HG02759 (cell line): Measurements from ENCODE around the gene PPIL6.
A peak's percentile ranks its signal among the peaks of the same experiment; 100 is the strongest.

ENCODE experiments used
- ATAC-seq: cut with Tn5 transposase; IDR thresholded peaks from one replicate; pipeline ENCODE4 v1.9.1; 2021; ENCODE audit warnings: mild to moderate bottlenecking, moderate library complexity; ENCODE audit not compliant: unreplicated experiment

PPIL6 gene

GRCh38 chr6:109406196-109406595 lies 34.2 kb downstream of the PPIL6 start:
- ATAC-seq = no peak

GRCh38 chr6:109397020-109397419 lies 43.4 kb downstream of the PPIL6 start:
- ATAC-seq = no peak

- ATAC-seq = no peak
Observed at GRCh38 chr6:109396046-109396718, 44.2 kb downstream of the PPIL6 start.

DNA sequence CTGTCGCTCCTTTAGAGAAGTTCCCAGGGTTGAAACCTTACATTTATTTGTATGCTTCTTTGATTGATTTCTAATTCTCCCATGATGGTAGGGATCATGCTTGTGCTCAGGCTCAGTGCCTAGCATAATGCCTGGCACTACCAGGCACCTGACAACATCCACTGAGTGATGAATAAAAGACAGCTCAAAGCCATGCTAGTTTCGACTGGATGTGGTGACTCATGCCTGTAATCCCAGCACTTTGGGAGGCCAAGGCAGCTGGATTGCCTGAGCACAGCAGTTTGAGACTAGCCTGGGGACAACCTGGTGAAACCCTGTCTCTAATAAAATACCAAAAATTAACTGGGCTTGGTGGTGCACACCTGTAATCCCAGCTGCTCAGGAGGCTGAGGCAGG lies 46.5 kb downstream of the PPIL6 start:
- no peak for ATAC-seq

GRCh38 chr6:109393157-109393885 lies 47.1 kb downstream of the PPIL6 start:
- no peak for ATAC-seq

DNA sequence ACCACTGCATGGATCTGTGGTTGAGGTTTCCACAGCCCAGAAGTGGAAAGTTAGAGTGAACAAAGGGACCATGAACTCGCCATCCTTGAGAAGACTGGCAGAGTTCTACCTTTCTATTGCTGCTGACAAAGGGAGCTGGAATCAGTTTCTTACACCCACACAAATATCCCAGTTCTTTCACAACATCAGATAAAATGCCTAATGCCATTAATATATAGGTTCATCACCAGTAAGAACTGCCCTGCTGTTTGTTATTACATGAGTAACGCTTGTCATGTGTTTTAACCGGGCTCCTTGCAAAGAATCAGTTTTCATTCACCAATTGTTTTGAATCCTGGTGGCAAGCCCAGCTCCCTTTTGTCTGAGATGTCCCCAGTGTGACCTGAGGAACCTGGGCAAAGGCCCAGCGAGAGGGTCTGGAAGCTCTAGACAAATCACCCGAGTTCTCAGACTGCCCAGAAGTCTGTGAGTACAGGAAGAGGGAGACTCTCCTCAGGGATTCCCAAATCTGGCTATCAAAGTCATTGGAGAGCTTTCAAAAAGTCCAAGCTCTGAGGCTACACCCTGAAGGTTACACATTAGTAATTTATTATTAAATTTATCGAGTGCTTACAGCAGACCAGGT lies 50.7 kb downstream of the PPIL6 start:
- ATAC-seq = no peak

DNA sequence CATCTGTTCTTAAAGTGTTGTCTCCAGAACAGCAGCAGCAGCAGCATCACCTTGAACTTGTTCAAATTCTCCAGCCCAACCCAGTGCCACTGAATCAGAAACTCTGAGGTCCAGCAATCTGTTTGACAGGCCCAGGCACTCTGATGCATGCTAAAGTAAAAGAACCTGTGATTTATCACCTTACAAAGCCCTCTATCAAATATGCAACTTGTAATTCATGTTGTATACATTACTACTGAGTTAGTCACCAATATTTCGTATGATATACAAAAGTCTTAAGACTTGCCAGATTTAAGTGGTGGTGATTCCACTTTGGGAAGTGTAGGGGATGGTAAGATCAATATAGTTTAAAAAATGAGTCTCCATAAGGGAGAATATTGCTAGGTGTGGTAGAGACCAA lies 52.2 kb downstream of the PPIL6 start:
- ATAC-seq = no peak

DNA sequence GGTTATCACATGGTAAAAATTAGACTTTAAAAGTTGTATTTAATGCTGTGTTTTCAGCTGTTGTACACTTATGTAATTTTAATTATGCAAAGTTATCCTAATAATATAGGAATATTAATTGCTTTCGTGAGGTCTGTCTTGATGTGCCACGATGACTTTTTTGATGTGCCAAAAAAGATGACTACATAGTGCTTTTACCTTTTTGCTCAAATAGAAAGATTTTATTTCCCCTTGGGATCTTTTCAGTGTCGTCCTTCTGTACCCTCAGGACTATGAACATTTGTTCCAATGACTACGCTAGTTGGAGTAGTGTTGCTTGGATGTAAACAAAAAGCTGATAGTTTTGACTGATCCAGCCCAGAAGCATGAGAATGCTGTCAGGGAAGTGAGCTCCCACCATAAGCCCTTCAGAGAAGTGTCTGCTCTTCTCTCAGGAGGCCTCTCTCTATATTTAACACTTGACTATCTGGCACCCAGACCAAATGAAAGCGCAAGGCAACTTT lies 56.9 kb downstream of the PPIL6 start:
- no peak for ATAC-seq

- ATAC-seq = peak; percentile 70
Observed at GRCh38 chr6:109382576-109383437, 57.6 kb downstream of the PPIL6 start.

GRCh38 chr6:109381747-109382575 lies 58.5 kb downstream of the PPIL6 start, which contains the start of gene CD164:
CD164 (minus strand) TSS chr6:109382467; CDS start chr6:109382378, 89 bp downstream.
- peak; percentile 56 for ATAC-seq

GRCh38 chr6:109381061-109381746 lies 59.2 kb downstream of the PPIL6 start:
- ATAC-seq = no peak

GRCh38 chr6:109379711-109380110 lies 60.7 kb downstream of the PPIL6 start:
- no peak for ATAC-seq

DNA sequence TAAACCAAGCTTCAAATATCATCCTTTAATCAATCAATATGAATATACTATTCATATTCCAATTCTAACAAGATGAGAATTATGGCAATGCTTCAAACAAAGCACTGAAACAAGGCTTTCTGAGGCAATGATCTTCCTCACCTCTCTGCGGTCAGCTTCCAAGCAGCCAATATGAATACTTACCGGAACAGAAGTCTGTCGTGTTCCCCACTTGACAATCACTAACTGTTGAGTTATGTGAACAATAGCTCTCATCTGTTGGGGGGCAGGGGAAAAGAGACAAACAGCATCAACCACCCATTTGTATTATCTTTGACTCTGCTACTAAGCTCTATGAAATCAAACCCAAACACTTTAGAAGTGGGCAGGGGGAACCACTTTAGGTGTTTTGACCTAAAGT lies 62.7 kb downstream of the PPIL6 start:
- no peak for ATAC-seq

GRCh38 chr6:109374326-109374892 lies 66.0 kb downstream of the PPIL6 start:
- ATAC-seq = no peak

- ATAC-seq = peak; percentile 98
Observed at GRCh38 chr6:109373762-109374161, 66.7 kb downstream of the PPIL6 start.

DNA sequence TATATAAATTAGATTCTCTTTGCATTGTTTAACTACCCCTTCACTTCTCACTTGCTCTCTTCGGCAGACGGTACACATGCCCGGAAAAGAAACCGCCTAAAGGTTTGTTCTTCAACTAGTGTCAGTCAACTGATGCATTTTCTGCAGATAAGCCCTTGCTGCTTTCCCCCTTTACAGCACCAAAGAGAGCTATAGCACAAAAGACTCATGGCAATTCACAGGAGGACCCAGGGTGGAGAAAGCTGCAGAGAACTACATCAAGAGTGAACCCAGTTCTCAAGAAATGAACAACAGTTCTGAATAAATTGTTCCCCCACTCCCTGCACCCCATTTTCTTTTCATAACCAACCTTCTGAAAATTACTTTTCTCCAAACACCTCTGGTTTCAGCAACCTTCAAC lies 67.1 kb downstream of the PPIL6 start:
- ATAC-seq = peak; percentile 6

DNA sequence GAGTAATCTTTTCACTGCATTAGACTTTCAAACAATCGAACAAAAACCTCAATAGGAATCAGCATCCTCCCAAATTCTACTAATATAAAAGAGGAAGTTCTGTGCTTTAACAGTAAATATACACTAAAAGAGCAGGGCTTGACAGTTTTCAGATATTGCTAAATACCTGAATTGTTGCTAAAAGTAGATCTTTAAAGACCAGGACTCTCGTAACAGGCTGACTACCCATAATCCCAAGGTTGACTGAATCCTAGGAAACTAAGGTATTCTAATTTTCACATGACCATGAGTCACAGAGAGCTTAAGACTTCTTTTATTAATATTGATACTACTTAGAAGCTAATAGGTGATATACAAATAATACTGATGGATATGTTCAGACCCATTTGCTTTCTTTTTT lies 68.3 kb downstream of the PPIL6 start:
- ATAC-seq = no peak

DNA sequence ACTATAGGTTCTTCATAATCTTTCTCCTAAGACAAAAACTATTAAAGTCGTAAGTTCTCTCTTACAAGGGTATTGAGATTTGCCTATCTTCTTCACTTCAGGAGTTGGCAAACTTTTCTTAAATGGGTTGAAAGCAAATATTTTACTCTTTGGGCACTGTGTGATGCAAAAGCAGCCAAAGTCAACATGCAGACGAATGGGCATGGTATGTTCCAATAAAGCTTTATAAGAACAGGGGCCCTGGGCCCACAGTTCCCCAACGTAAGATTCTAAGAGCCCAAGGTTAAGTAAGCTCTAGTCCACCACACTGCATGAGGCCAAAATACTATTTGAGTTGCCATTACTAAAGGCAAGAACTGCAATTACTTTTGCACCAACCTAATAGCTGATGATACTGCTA lies 69.6 kb downstream of the PPIL6 start:
- no peak for ATAC-seq

GRCh38 chr6:109370336-109370735 lies 70.1 kb downstream of the PPIL6 start:
- ATAC-seq = no peak
